Endothelial cell of umbilical vein (primary cell): ENCODE results near the gene L2HGDH. TPM values are rescaled to one million over a fixed set of nuclear protein-coding genes. Genes with fewer than 3 reads are reported as not detected.
A peak's percentile ranks its signal among the peaks of the same experiment; 100 is the strongest.

ENCODE experiments used
- BruUV-seq: library from RNA; stranded (reverse); fragments of 400-500 nt; replicated peaks from 2 replicates; lab custom pipeline; 2021; lab: Mats Ljungman, UMichigan
- CTCF ChIA-PET: fragments of 300-600, 350-600 bp; sonication (Branson Sonifier 250); formaldehyde crosslinking; loops from one replicate; lab custom pipeline; 2021; ENCODE audit warnings: antibody characterized with exemption, inconsistent platforms; lab: Charles Lee
- POLR2A ChIA-PET: fragments of 300-600, 350-600 bp; sonication (Branson Sonifier 250); formaldehyde crosslinking; loops from one replicate; lab custom pipeline; 2021; ENCODE audit warnings: antibody characterized with exemption, inconsistent platforms; lab: Charles Lee
- DNase-seq: peaks from one replicate; pipeline ENCODE4 v3.0.0-alpha.2; 2011; ENCODE audit warnings: low read depth, low spot score
- FAIRE-seq: peaks from 2 replicates; lab custom pipeline; 2011; peaks lifted over from hg19 to GRCh38; lab: Jason Lieb, UNC
- H2AFZ ChIP-seq: 2 replicates; pipeline ENCODE4 v1.6.0; 2012; ENCODE audit warnings: low read depth, low read length, control low read depth, inconsistent platforms
- H3K27ac ChIP-seq: 2 replicates; pipeline ENCODE4 v1.5.1; 2011; ENCODE audit warnings: low read depth, mild to moderate bottlenecking, control low read depth, low read length, moderate library complexity; ENCODE audit not compliant: insufficient read depth
- H3K27me3 ChIP-seq, 2 experiments: 2 replicates each; pipeline versions ENCODE4 v1.6.0 to v1.6.1; 2011; ENCODE audit warnings: low read length in 2 of 2, mixed read lengths in 1 of 2; ENCODE audit not compliant: control insufficient read depth in 2 of 2, insufficient read depth in 2 of 2
- H3K36me3 ChIP-seq, 2 experiments: 2 replicates in 1 of 2; 3 replicates in 1 of 2; pipeline ENCODE4 v1.5.1; 2011; ENCODE audit warnings: low read length in 2 of 2, mild to moderate bottlenecking in 1 of 2, moderate library complexity in 1 of 2; ENCODE audit not compliant: control insufficient read depth in 2 of 2, insufficient read depth in 2 of 2; ENCODE audit errors: extremely low read depth in 1 of 2
- H3K4me1 ChIP-seq: 3 replicates; pipeline ENCODE4 v1.5.1; 2011; ENCODE audit warnings: mild to moderate bottlenecking, low read length; ENCODE audit not compliant: control insufficient read depth, insufficient read depth; ENCODE audit errors: extremely low read depth
- H3K4me2 ChIP-seq: 2 replicates; pipeline ENCODE4 v1.6.1; 2011; ENCODE audit warnings: low read length, control low read depth, mixed read lengths; ENCODE audit not compliant: insufficient read depth
- H3K4me3 ChIP-seq, 3 experiments: fragments of 200-600 bp in 1 of 3; sonication (generic), shearing (Covaris generic) in 1 of 3; replicated peaks in 1 of 3; 2 replicates each; pipeline ENCODE4 v1.5.1; 2011 to 2016; ENCODE audit warnings: control low read depth in 3 of 3, low read length in 3 of 3, mild to moderate bottlenecking in 2 of 3, inconsistent platforms in 1 of 3, low read depth in 1 of 3, moderate library complexity in 1 of 3; ENCODE audit not compliant: insufficient read depth in 1 of 3
- H3K79me2 ChIP-seq: 2 replicates; pipeline ENCODE4 v1.6.0; 2012; ENCODE audit warnings: low read length, inconsistent platforms; ENCODE audit not compliant: control insufficient read depth, insufficient read depth
- H3K9ac ChIP-seq: replicated peaks from 2 replicates; pipeline ENCODE3; 2011; ENCODE audit warnings: low read length, control low read depth; ENCODE audit not compliant: insufficient read depth; ENCODE audit errors: extremely low read depth
- H3K9me1 ChIP-seq: replicated peaks from 3 replicates; pipeline ENCODE4 v1.6.0; 2011; ENCODE audit warnings: mild to moderate bottlenecking, low read length; ENCODE audit not compliant: control insufficient read depth, insufficient read depth; ENCODE audit errors: extremely low read depth
- H3K9me3 ChIP-seq: replicated peaks from 2 replicates; pipeline ENCODE4 v1.5.1; 2012; ENCODE audit warnings: low read length, inconsistent platforms; ENCODE audit not compliant: control insufficient read depth, insufficient read depth
- H4K20me1 ChIP-seq: replicated peaks from 2 replicates; pipeline ENCODE3; 2011; ENCODE audit warnings: mild to moderate bottlenecking, low read length; ENCODE audit not compliant: control insufficient read depth, insufficient read depth; ENCODE audit errors: extremely low read depth
- CTCF ChIP-seq, 2 donors: IDR thresholded peaks; 1 replicate in 1 of 2; 2 replicates in 1 of 2; pipeline ENCODE4 v1.5.1; 2011; ENCODE audit warnings: low read length in 2 of 2, mild to moderate bottlenecking in 2 of 2, moderate library complexity in 2 of 2, control low read depth in 1 of 2, inconsistent platforms in 1 of 2, low read depth in 1 of 2; ENCODE audit not compliant: insufficient read depth in 1 of 2; ENCODE audit errors: extremely low read depth in 1 of 2
- FOS ChIP-seq: IDR thresholded peaks from 2 replicates; pipeline ENCODE4 v1.6.1; 2011; ENCODE audit warnings: mild to moderate bottlenecking, low read length, moderate library complexity, borderline replicate concordance; ENCODE audit not compliant: insufficient read depth
- GATA2 ChIP-seq: IDR thresholded peaks from 2 replicates; pipeline ENCODE4 v1.7.0; 2011; ENCODE audit warnings: low read depth, mild to moderate bottlenecking, moderate library complexity, mixed read lengths, low read length; ENCODE audit not compliant: insufficient read length, insufficient read depth
- JUN ChIP-seq: IDR thresholded peaks from 2 replicates; pipeline ENCODE4 v1.6.1; 2011; ENCODE audit warnings: borderline replicate concordance, low read depth; ENCODE audit not compliant: insufficient read length, insufficient read depth
- POLR2AphosphoS5 ChIP-seq: IDR thresholded peaks from 2 replicates; pipeline ENCODE4 v1.6.1; 2012; ENCODE audit warnings: low read depth, mild to moderate bottlenecking, control low read depth, low read length, moderate library complexity; ENCODE audit not compliant: insufficient read depth
- dilution Hi-C: fragments of 300-500 bp; cut with MboI; formaldehyde crosslinking; loops from one replicate; pipeline ENCODE4 v1.15.0; 2019; ENCODE audit warnings: low sequenced_read_pairs; ENCODE audit not compliant: extremely low pct_ligation_motif_present
- intact Hi-C: fragments of 100-400 bp; cut with micrococcal nuclease; formaldehyde crosslinking; loops from one replicate; pipeline ENCODE4 v1.10.0; 2022
- polyA plus RNA-seq, 4 experiments: library from polyadenylated mRNA; depleted of rRNA in 3 of 4; stranded (reverse) in 3 of 4; unstranded in 1 of 4; fragments of >200 nt; gene quantifications; 2 replicates each; pipeline versions ENCODE4 v1.2.1 to v1.2.3, GENCODE V29; 2011 to 2012; ENCODE audit warnings: missing spikeins in 1 of 4
- total RNA-seq: library from RNA; stranded (reverse); gene quantifications from 2 replicates; pipeline ENCODE4 v1.2.3, GENCODE V29; 2021
- TF ChIP-seq, protein P1 (sequence below): IDR thresholded peaks from 2 replicates; pipeline ENCODE4 v1.6.1; 2011; ENCODE audit not compliant: insufficient read depth, insufficient read length

L2HGDH gene
- total and polyA plus RNA-seq, 2 donors (not counting 3 experiments of a cell fraction or from before 2014, with no cell fraction given): 2.5 to 5.3 TPM

DNA sequence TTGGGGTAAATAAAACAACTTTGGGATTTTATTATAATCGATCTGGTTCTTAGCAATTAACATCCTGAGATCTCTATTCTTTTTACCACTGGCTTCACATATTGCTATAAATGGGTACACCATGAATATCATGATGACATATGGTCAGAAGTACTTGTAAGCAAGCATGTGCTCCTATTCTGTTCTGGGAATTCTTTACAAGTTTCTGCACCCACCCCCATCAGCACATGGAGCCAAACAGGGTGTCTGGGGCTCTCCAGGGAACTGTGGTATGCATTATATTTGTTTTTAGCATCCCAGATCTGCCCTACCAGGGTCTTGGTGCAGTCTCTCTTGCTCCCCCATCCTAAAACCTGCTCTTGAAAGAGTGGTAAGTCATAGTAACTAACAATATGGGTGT, 31.4 kb upstream of the L2HGDH start:
- POLR2A ChIA-PET: no interaction called here
- H3K4me3 ChIP-seq: no peak overlapping the region
- FAIRE-seq: no peak
- no peaks in the 10 kb centered on the region for H3K9me3 ChIP-seq
- peaks cover 27% of the 10 kb centered on the region for H3K4me1 ChIP-seq
- CTCF ChIA-PET: interaction anchor here (0.8 to 2.5 kb wide), 3 partner anchors 22 to 189 kb away, joined by 4 to 12 read pairs (median 7); partner anchors contain the start of gene MAP4K5
- DNase-seq: no peak
- no peaks in the 10 kb centered on the region for H4K20me1 ChIP-seq
- no peak overlapping the region for H3K9ac ChIP-seq
- dilution Hi-C loops: no loop called here
- no peaks in the 10 kb centered on the region for H3K9me1 ChIP-seq
- H2AFZ ChIP-seq: no peak overlapping the region
- no TSS peak for BruUV-seq
- no peaks in the 10 kb centered on the region for H3K79me2 ChIP-seq
- H3K27me3 ChIP-seq: no peaks in the 10 kb centered on the region
- H3K27ac ChIP-seq: no peak overlapping the region
- no peak overlapping the region for H3K4me2 ChIP-seq
- no peaks in the 10 kb centered on the region for H3K36me3 ChIP-seq
- TF ChIP-seq, protein P1, sequence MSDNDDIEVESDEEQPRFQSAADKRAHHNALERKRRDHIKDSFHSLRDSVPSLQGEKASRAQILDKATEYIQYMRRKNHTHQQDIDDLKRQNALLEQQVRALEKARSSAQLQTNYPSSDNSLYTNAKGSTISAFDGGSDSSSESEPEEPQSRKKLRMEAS: no peak
- TF ChIP-seq POLR2AphosphoS5: no peak
- intact Hi-C loops: no loop called here

GRCh38 chr14:50342221-50343078, 30.4 kb upstream of the L2HGDH start:
- peaks cover 18% of the 10 kb centered on the region for H3K4me1 ChIP-seq
- FAIRE-seq (peak; percentile 91), DNase-seq (peak; percentile 84)
- no peak overlapping the region for H3K4me3 ChIP-seq
- H3K27ac ChIP-seq: no peak overlapping the region
- no peaks in the 10 kb centered on the region for H3K9me1 ChIP-seq
- intact Hi-C loops: no loop called here
- H3K9ac ChIP-seq: no peak overlapping the region
- ChIA-PET POLR2A (no interaction called here), CTCF (interaction anchor here (0.6 to 2.5 kb wide), 10 partner anchors 21 to 189 kb away, joined by 3 to 12 read pairs (median 4); partner anchors contain the start of genes CDKL1 and MAP4K5)
- dilution Hi-C loops: no loop called here
- no peaks in the 10 kb centered on the region for H3K36me3 ChIP-seq
- no peaks in the 10 kb centered on the region for H3K27me3 ChIP-seq
- BruUV-seq: no TSS peak
- H3K4me2 ChIP-seq: peak overlapping the region; percentile 19
- TF ChIP-seq FOS (no peak), POLR2AphosphoS5 (no peak), JUN (no peak), CTCF (IDR thresholded peaks at IDR 0.05; ENCODE audit: extremely low read depth in 1 of 2, insufficient read depth in 1 of 2, low read depth in 1 of 2, low read length in 2 of 2) (peak in 1 of 2 donors; percentile 33), GATA2 (peak; percentile 60)
- TF ChIP-seq, protein P1: no peak
- no peaks in the 10 kb centered on the region for H3K9me3 ChIP-seq
- H4K20me1 ChIP-seq: no peaks in the 10 kb centered on the region
- H2AFZ ChIP-seq: peak overlapping the region; percentile 37
- H3K79me2 ChIP-seq: no peaks in the 10 kb centered on the region
